ENCODE results near the gene OGDH. TPM values are rescaled to one million over a fixed set of nuclear protein-coding genes. Genes with fewer than 3 reads are reported as not detected.

The OGDH gene
- total and polyA plus RNA-seq, 2 of the 4 experiments (the other 2 are of a cell fraction): 47.4 to 56.5 TPM

- dilution Hi-C loops (cut with HindIII; ENCODE audit: low sequenced_read_pairs, unreplicated experiment): no loop called here
- CTCF ChIA-PET: interaction anchor here (0.7 kb wide), 1 partner anchor 31 kb away, joined by 3 read pairs; no protein-coding TSS in a partner anchor
- intact Hi-C loops (cut with micrococcal nuclease): no loop called here
Measured at GRCh38 chr7:44689427-44689826, 83.0 kb downstream of the OGDH start.

More at GRCh38 chr7:44689427-44689826, 83.0 kb downstream of the OGDH start:
- no peak overlapping the region for H3K23ac ChIP-seq (ENCODE audit: low read depth, low read length)
- H3K4me1 ChIP-seq (ENCODE audit: control insufficient read depth, insufficient read depth, low read length): peaks cover 4% of the 10 kb centered on the region
- no peak overlapping the region for H2BK120ac ChIP-seq (ENCODE audit: low read depth, low read length)
- peaks cover 5% of the 10 kb centered on the region; the same call in 1 of the 2 replicates for H3K36me3 ChIP-seq (ENCODE audit: control insufficient read depth, insufficient read depth, low read length)
- no peak overlapping the region for H3K9ac ChIP-seq (ENCODE audit: low read depth, low read length)
- H2BK15ac ChIP-seq (ENCODE audit: low read depth, low read length): no peak overlapping the region
- no peak overlapping the region for H4K5ac ChIP-seq (ENCODE audit: low read depth, low read length)
- no peaks in the 10 kb centered on the region for H4K20me1 ChIP-seq (ENCODE audit: insufficient read depth, low read length)
- no peak overlapping the region for H2BK5ac ChIP-seq (ENCODE audit: low read depth, low read length, poor library complexity, severe bottlenecking)
- no CpG with 5 or more reads among the region's 2 CpGs for WGBS, 2 experiments (ENCODE audit: extremely low coverage in 2 of 2, insufficient read length in 1 of 2)
- no peak overlapping the region for H2AFZ ChIP-seq (replicated peaks; ENCODE audit: low read length, poor library complexity)
- DNase-seq (no peak), ATAC-seq (ENCODE audit: low read depth) (no peak)
- H3K79me1 ChIP-seq (ENCODE audit: low read depth in 1 of 2, low read length in 2 of 2): peaks cover 0 to 4% of the 10 kb centered on the region in 2 experiments; a peak in 1 of 4 replicates
- H3K4me3 ChIP-seq (ENCODE audit: insufficient read depth, low read depth, low read length): no peak overlapping the region
- no peak overlapping the region for H2AK5ac ChIP-seq (ENCODE audit: low read depth, low read length)
- no peak overlapping the region for H3K4ac ChIP-seq (ENCODE audit: low read depth, low read length)
- POLR2A ChIA-PET (ENCODE audit: unreplicated experiment): no interaction called here
- H4K91ac ChIP-seq (ENCODE audit: insufficient read depth, low read depth, low read length): no peak overlapping the region
- BruUV-seq (replicated peaks): no TSS peak
- TF ChIP-seq BHLHE40 (IDR thresholded peaks at IDR 0.05; ENCODE audit: low read depth, low read length) (no peak), CHD1 (IDR thresholded peaks at IDR 0.05; ENCODE audit: low read depth, low read length) (no peak)
- no peak overlapping the region for H3K56ac ChIP-seq (ENCODE audit: extremely low read depth, insufficient read depth, low read length)
- H2AK9ac ChIP-seq (replicated peaks; ENCODE audit: low read depth, low read length, poor library complexity): no peak overlapping the region
- in situ Hi-C loops (cut with MboI; ENCODE audit: low sequenced_read_pairs): no loop called here
- peaks cover 8% of the 10 kb centered on the region; the same call in 1 of the 2 replicates for H3K9me1 ChIP-seq (ENCODE audit: insufficient read depth, low read length)
- no peak overlapping the region for H2BK20ac ChIP-seq (ENCODE audit: low read depth, low read length)
- H3K14ac ChIP-seq (replicated peaks; ENCODE audit: low read depth, low read length): no peak overlapping the region
- H3K27ac ChIP-seq (ENCODE audit: insufficient read depth, low read length): no peak overlapping the region
- no peaks in the 10 kb centered on the region for H3K27me3 ChIP-seq (ENCODE audit: control insufficient read depth, insufficient read depth, low read length)
- H3K18ac ChIP-seq (ENCODE audit: low read depth, low read length): no peak overlapping the region
- no peaks in the 10 kb centered on the region for H3K9me3 ChIP-seq (ENCODE audit: control insufficient read depth, insufficient read depth, low read length)
- H4K8ac ChIP-seq (ENCODE audit: low read depth in 2 of 2, low read length in 2 of 2): no peak overlapping the region
- H3K4me2 ChIP-seq (ENCODE audit: low read depth, low read length): no peak overlapping the region

Data from IMR-90 (cell line).